Stimulated activated CD4-positive, alpha-beta T cell treated with anti-CD3 and anti-CD28 coated beads, TNF-alpha, amount 100 ng/mL, for 1 hour (primary cell): ENCODE results near the gene ANXA3.

ENCODE experiments used
- DNase-seq, 3 donors: peaks; one replicate each; pipeline ENCODE4 v3.0.0-alpha.2; 2020; ENCODE audit warnings: low read depth in 3 of 3, low spot score in 1 of 3

ANXA3 gene

GRCh38 chr4:78644063-78644691 is 92.6 kb downstream of the ANXA3 start:
- DNase-seq = no peak

GRCh38 chr4:78644744-78645330 is 93.3 kb downstream of the ANXA3 start:
- DNase-seq = peak; percentile 3 to 9 (median 7)

- no peak for DNase-seq
These were observed 94.5 kb downstream of the ANXA3 start for GRCh38 chr4:78645853-78646757.

GRCh38 chr4:78647272-78647671 is 95.7 kb downstream of the ANXA3 start:
- no peak for DNase-seq

GRCh38 chr4:78648640-78649363 is 97.2 kb downstream of the ANXA3 start:
- DNase-seq = no peak

- no peak for DNase-seq
These were observed 98.8 kb downstream of the ANXA3 start for GRCh38 chr4:78650106-78651024.

- DNase-seq = no peak
These were observed 99.8 kb downstream of the ANXA3 start for GRCh38 chr4:78651250-78651860.

GRCh38 chr4:78652282-78652876 is 100.8 kb downstream of the ANXA3 start:
- no peak for DNase-seq

- no peak for DNase-seq
These were observed 102.1 kb downstream of the ANXA3 start for GRCh38 chr4:78653655-78654054.

GRCh38 chr4:78654807-78655206 is 103.2 kb downstream of the ANXA3 start:
- no peak for DNase-seq

- DNase-seq = no peak
These were observed 105.4 kb downstream of the ANXA3 start for GRCh38 chr4:78656968-78657445.

GRCh38 chr4:78659264-78659663 is 107.7 kb downstream of the ANXA3 start:
- DNase-seq = no peak

- no peak for DNase-seq
These were observed 108.1 kb downstream of the ANXA3 start for GRCh38 chr4:78659665-78660064.
